Heart right ventricle (tissue), 16 donors: ENCODE data around the gene PCGF5. TPM values are rescaled to one million over a fixed set of nuclear protein-coding genes. Genes with fewer than 3 reads are reported as not detected.

Source experiments
- ATAC-seq, 8 donors: fragments of 200-7000 bp; cut with Tn5 transposase; one replicate each; pipeline ENCODE4 v1.9.1; 2020; ENCODE audit warnings: mild to moderate bottlenecking in 8 of 8, moderate library complexity in 8 of 8, moderate number of reproducible peaks in 1 of 8
- DNase-seq, 2 donors: peaks; one replicate each; pipeline ENCODE4 v3.0.0-alpha.2; 2020
- H3K27ac ChIP-seq, 10 donors: fragments of 200-600 bp; sonication (generic) in 2 of 10; one replicate each; pipeline versions ENCODE4 v1.5.0 to v1.8.0; 2020 to 2022; ENCODE audit warnings: mild to moderate bottlenecking in 3 of 10
- H3K27me3 ChIP-seq, 7 donors: fragments of 200-600 bp; one replicate each; pipeline ENCODE4 v1.8.0; 2021 to 2022; ENCODE audit warnings: mild to moderate bottlenecking in 2 of 7
- H3K36me3 ChIP-seq, 9 donors: fragments of 200-600 bp; sonication (generic) in 1 of 9; one replicate each; pipeline versions ENCODE4 v1.5.0 to v1.8.0; 2020 to 2022; ENCODE audit warnings: mild to moderate bottlenecking in 2 of 9
- H3K4me1 ChIP-seq, 9 donors: fragments of 200-600 bp; sonication (generic) in 1 of 9; one replicate each; pipeline versions ENCODE4 v1.5.0 to v1.8.0; 2020 to 2022; ENCODE audit warnings: mild to moderate bottlenecking in 4 of 9
- H3K4me3 ChIP-seq, 10 donors: fragments of 200-600 bp; sonication (generic) in 2 of 10; one replicate each; pipeline versions ENCODE4 v1.5.0 to v1.8.0; 2020 to 2022; ENCODE audit warnings: mild to moderate bottlenecking in 7 of 10, moderate library complexity in 2 of 10
- H3K9me3 ChIP-seq, 11 donors: fragments of 200-600 bp in 10 of 11; sonication (generic) in 2 of 11; one replicate each; pipeline versions ENCODE4 v1.5.0 to v1.8.0; 2013 to 2022; ENCODE audit warnings: mild to moderate bottlenecking in 2 of 11, control low read depth in 1 of 11, moderate library complexity in 1 of 11
- WGBS, 2 donors: extraction: QIAGEN DNeasy Blood & Tissue Kit; methylation state at CpG; one replicate each; pipeline ENCODE4 v1.1.7; 2013; ENCODE audit warnings: inconsistent platforms in 1 of 2; 5-methylcytosine and 5-hydroxymethylcytosine counted together
- intact Hi-C, 10 donors: fragments of 100-400 bp; cut with DNase I; formaldehyde crosslinking; loops; one replicate each; pipeline versions ENCODE4 v1.11.1 to v1.14.2; 2022
- polyA plus RNA-seq, 2 donors: library from polyadenylated mRNA; stranded (reverse); fragments of 200-250 nt; gene quantifications; one replicate each; pipeline ENCODE4 v1.2.3, GENCODE V29; 2013
- total RNA-seq, 10 donors: library from RNA; stranded (reverse); fragmentation: NEBNext Ultra II Directional in 3 of 10; extraction: Animal tissue kit (Norgen Biotek cat#: 25700) in 3 of 10; gene quantifications; one replicate each; pipeline versions ENCODE4 v1.2.1 to v1.2.4, GENCODE V29; 2021 to 2023
- TF ChIP-seq, protein P1 (sequence below), 9 donors: fragments of 200-600 bp; sonication (generic) in 2 of 9; IDR thresholded peaks; one replicate each; pipeline versions ENCODE4 v1.5.0 to v1.8.0; 2021 to 2022; ENCODE audit warnings: antibody characterized with exemption in 9 of 9, mild to moderate bottlenecking in 5 of 9, moderate library complexity in 1 of 9
- donor health status: Arrhythmogenic right ventricular cardiomyopathy.
- donor health status: ischemic (EF 13 %, LVEDD 7.1; RV severe dilation, severe dysfunction).
- donor health status: healthy with polysubstance abuse.
- donor health status: DM: no; HTN: yes; CAD: no.
- donor health status: DM: no; HTN: no; CAD: no.
- donor health status: ischemic (EF 25% LVEDD 6.9; RV normal size, moderate dysfunction).
- donor health status: ischemic (EF 25% LVEDD 5.7; RV mildly dilated, moderate dysfunction).
- donor health status: healthy.
- donor health status: DM: yes; HTN: yes; CAD: no.
- donor health status: Ischemic cardiomyopathy.
- donor health status: ischemic (EF 35%, LVEDD 5.7; RV mildly dilated, moderate dysfunction).
- donor health status: nonischemic (EF 11% LVEDD 7.7; RV severe dilation, severe dysfunction).
- donor health status: DM: yes; HTN: yes; CAD: no.
- donor health status: PGD.
- donor health status: ischemic (EF 29% LVEDD 5.4; RV normal size, mild dysfunction).
- donor health status: nonischemic (EF 23%, LVEDD 6.1; RV moderate dilation, normal function).

Gene PCGF5
- total and polyA plus RNA-seq, 12 donors: 46.2 to 104 (median 76.5) TPM

DNA sequence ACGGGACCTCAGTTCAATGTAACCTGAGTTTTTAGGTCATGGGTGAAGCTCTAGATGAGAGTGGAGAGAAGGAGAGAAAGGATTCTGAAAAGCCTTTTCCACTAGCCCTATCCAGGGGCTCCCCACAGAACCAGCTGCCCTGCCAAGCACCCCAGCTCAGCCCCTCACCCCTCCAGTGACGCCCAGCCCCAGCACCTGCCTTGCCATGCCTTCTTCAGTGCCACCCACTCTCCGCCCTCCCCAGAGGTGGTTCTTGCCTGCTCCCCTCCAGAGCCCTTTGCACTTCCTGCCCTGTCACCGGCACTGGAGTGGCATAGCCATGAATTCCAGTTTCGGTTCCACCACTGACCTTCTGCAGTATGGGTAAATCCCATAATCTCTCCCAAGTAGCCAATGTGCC is 70.1 kb downstream of the PCGF5 start:
- Histone ChIP-seq H3K27ac (no peak overlapping the region), H3K4me3 (no peak overlapping the region), H3K36me3 (no peaks in the 10 kb centered on the region), H3K27me3 (no peaks in the 10 kb centered on the region), H3K9me3 (no peaks in the 10 kb centered on the region), H3K4me1 (peaks cover 11 to 43% (median 22%) of the 10 kb centered on the region in 9 donors)
- DNase-seq (no peak), ATAC-seq (no peak)
- intact Hi-C loops: loop anchor here in 7 of 10 donors (10.0 kb wide), 6 partner anchors 84 to 354 kb away; partner anchors contain the start of gene PPP1R3C (in 2 of the 7)
- 92 to 97% methylated on average over 5 of the region's 5 CpGs for WGBS, 2 donors
- TF ChIP-seq, protein P1, sequence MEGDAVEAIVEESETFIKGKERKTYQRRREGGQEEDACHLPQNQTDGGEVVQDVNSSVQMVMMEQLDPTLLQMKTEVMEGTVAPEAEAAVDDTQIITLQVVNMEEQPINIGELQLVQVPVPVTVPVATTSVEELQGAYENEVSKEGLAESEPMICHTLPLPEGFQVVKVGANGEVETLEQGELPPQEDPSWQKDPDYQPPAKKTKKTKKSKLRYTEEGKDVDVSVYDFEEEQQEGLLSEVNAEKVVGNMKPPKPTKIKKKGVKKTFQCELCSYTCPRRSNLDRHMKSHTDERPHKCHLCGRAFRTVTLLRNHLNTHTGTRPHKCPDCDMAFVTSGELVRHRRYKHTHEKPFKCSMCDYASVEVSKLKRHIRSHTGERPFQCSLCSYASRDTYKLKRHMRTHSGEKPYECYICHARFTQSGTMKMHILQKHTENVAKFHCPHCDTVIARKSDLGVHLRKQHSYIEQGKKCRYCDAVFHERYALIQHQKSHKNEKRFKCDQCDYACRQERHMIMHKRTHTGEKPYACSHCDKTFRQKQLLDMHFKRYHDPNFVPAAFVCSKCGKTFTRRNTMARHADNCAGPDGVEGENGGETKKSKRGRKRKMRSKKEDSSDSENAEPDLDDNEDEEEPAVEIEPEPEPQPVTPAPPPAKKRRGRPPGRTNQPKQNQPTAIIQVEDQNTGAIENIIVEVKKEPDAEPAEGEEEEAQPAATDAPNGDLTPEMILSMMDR (IDR thresholded peaks at IDR 0.05): no peak

DNA sequence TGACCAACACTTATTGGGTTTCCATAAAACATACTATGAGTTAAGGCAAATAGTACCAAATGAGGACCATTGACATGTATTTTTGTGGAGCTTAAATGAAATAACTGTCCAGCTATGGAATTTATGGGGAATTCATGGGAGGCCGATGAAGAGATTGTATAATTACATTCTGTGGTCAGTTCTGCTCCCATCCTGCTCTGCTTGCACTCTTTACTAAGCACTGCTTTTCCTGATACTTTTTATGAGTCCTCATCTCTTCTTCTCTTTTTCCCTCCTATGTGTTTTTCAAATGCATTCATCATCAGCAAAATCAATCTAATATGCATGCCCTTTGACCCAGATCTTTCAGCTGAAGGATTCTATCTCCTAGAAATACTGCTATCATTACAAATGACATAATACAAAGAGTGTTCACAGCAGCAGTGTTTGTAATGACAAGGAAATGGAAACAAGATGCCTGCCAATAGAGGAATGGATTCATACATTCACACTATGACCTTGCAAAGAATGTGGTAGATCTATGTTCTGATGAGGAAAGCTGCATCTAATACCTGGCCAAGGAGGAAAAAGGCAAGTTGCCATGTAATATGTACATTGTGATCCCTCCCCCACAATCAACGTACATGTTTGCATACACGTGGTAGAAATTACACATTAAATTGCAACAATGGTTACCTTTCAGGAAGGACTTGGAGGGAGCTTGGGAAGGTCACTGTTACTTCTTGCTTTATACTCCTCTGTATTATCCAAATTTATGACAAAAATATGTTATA is 73.9 kb downstream of the PCGF5 start:
- intact Hi-C loops: loop anchor here in 7 of 10 donors (10.0 kb wide), 6 partner anchors 80 to 350 kb away; partner anchors contain the start of gene PPP1R3C (in 2 of the 7)
- Histone ChIP-seq H3K36me3 (no peaks in the 10 kb centered on the region), H3K4me3 (no peak overlapping the region), H3K9me3 (no peaks in the 10 kb centered on the region), H3K27me3 (peaks cover 0 to 6% (median 0%) of the 10 kb centered on the region in 7 donors), H3K4me1 (peaks cover 0 to 18% (median 9%) of the 10 kb centered on the region in 9 donors), H3K27ac (no peak overlapping the region)
- DNase-seq (no peak), ATAC-seq (no peak)
- WGBS, 2 donors: 89% methylated on average over 3 of the region's 3 CpGs
- TF ChIP-seq, protein P1 (IDR thresholded peaks at IDR 0.05): no peak

DNA sequence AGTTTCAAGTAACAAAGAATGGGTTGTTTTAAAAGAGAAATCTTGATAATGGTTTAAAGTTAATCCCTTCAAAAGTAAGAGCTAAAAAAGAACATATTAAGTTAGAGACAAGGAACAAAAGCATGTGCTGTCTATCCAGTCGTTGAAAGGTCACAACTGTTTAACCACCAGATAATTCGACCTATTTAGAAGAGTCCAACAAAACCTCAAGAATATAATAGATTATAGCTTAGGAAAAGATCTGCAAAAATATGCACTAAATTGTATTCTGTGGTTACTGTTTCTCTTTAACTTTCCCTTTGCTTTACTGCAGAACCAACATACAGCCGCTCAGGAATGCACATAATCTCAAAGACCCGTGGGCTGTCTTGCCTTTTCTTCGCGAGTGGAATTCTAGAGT is 74.9 kb downstream of the PCGF5 start:
- TF ChIP-seq, protein P1 (IDR thresholded peaks at IDR 0.05): no peak
- Histone ChIP-seq H3K36me3 (no peaks in the 10 kb centered on the region), H3K9me3 (no peaks in the 10 kb centered on the region), H3K27ac (no peak overlapping the region), H3K4me1 (peaks cover 0 to 12% (median 6%) of the 10 kb centered on the region in 9 donors), H3K4me3 (no peak overlapping the region), H3K27me3 (peaks cover 0 to 6% (median 0%) of the 10 kb centered on the region in 7 donors)
- ATAC-seq: no peak
- no peak for DNase-seq
- intact Hi-C loops: loop anchor here in 8 of 10 donors (5.0 to 10.0 kb wide), 12 partner anchors 72 to 349 kb away; partner anchors contain the start of gene PPP1R3C (in 2 of the 8)
- WGBS, 2 donors: 83 to 85% methylated on average over 6 of the region's 6 CpGs

DNA sequence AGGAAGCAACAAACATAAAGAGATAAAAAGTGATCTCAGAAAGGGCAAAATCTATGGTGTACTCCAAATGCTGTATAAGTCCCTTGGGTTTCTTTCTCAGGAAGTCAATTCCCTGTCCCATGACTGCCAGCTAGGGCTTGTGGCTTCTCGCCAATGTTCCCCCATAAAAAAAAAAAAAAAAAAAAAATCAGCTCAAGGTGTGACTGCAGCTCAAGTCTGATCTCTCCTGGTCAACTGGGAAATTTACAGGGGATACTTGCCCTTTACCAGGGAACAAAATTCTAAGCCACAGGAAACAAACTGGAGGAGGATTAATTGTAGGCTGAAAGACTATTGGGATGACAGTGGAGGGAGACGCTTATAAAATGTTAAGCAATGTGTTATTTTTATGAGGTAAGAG is 76.0 kb downstream of the PCGF5 start:
- DNase-seq: no peak
- no peaks in the 10 kb centered on the region for H3K36me3 ChIP-seq
- 58 to 70% methylated on average over 2 of the region's 2 CpGs for WGBS, 2 donors
- no peaks in the 10 kb centered on the region for H3K9me3 ChIP-seq
- TF ChIP-seq, protein P1 (IDR thresholded peaks at IDR 0.05): peak in 1 of 9 donors; percentile 15
- no peak for ATAC-seq
- peaks cover 0 to 12% (median 6%) of the 10 kb centered on the region in 9 donors for H3K4me1 ChIP-seq
- no peak overlapping the region for H3K27ac ChIP-seq
- no peak overlapping the region for H3K4me3 ChIP-seq
- intact Hi-C loops: loop anchor here in 8 of 10 donors (5.0 to 10.0 kb wide), 12 partner anchors 71 to 348 kb away; partner anchors contain the start of gene PPP1R3C (in 2 of the 8)
- H3K27me3 ChIP-seq: peaks cover 0 to 6% (median 0%) of the 10 kb centered on the region in 7 donors
